GM19023 (cell line): Measurements from ENCODE around the gene FBLN2.

Source experiments
- ATAC-seq: cut with Tn5 transposase; IDR thresholded peaks from one replicate; pipeline ENCODE4 v1.9.1; 2021; ENCODE audit warnings: mild to moderate bottlenecking, moderate library complexity; ENCODE audit not compliant: unreplicated experiment

The FBLN2 gene

GRCh38 chr3:13638927-13639326 is 90.0 kb downstream of the FBLN2 start:
- ATAC-seq: no peak

DNA sequence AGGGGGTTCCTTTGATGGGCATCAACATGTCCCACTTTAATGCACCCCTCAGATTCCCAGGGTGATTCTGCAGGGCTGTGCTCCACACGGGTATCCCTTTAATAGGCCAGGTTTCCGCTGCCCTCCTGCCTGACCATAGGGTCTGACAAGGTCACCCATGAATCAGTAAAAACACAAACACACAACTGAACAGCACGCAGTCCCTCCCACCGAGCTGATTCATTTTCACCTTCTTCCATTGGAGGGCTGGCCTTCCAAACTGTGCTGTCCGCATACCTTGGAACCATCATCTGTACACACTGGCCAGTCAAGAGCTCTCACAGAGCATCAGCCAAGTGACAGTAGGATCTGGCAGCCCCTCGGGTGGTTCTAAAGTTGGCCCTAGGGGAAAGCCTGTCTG is 93.7 kb downstream of the FBLN2 start:
- no peak for ATAC-seq

- ATAC-seq: no peak
Measured at GRCh38 chr3:13644341-13645117, 95.6 kb downstream of the FBLN2 start.

GRCh38 chr3:13645801-13646637 is 97.1 kb downstream of the FBLN2 start:
- ATAC-seq: no peak

GRCh38 chr3:13647298-13648059 is 98.6 kb downstream of the FBLN2 start:
- no peak for ATAC-seq

- ATAC-seq: peak; percentile 61
Measured at GRCh38 chr3:13648060-13649001, 99.4 kb downstream of the FBLN2 start.

GRCh38 chr3:13650210-13651056 is 101.5 kb downstream of the FBLN2 start:
- ATAC-seq: no peak

GRCh38 chr3:13651057-13651400 is 102.1 kb downstream of the FBLN2 start:
- ATAC-seq: no peak

DNA sequence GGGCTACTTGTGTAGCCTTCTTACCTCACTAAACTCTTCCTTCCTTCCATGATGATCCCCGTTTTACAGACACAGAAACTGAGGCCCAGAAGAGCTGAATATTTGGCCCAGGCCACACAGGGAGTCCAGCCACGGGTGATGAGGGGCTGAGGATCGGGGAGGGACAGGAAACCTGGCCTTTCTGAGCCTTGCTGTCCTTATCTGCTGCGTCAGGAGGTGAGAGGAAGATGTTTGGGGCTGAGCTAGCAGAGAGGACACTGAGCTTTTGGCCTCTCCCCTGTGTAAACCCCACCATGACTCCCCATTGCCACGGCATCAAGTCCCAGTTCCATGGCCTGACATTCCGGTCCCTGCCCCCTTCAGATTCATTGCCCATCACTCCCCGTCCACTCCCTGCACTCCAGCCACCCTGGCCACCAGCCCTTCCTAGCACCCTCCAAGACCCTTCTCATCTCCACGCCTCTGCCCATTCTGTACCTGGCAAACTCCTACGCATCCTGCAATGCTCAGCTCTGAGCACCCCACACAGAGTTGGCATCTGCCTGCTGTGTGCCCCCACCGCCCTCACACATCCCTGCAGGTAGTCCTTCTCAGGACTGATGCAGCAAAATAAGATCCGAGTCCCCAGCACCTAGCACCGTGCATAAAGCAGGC is 103.0 kb downstream of the FBLN2 start:
- ATAC-seq: no peak

GRCh38 chr3:13652728-13653127 is 103.8 kb downstream of the FBLN2 start:
- ATAC-seq: no peak

GRCh38 chr3:13653631-13654279 is 104.8 kb downstream of the FBLN2 start:
- no peak for ATAC-seq

DNA sequence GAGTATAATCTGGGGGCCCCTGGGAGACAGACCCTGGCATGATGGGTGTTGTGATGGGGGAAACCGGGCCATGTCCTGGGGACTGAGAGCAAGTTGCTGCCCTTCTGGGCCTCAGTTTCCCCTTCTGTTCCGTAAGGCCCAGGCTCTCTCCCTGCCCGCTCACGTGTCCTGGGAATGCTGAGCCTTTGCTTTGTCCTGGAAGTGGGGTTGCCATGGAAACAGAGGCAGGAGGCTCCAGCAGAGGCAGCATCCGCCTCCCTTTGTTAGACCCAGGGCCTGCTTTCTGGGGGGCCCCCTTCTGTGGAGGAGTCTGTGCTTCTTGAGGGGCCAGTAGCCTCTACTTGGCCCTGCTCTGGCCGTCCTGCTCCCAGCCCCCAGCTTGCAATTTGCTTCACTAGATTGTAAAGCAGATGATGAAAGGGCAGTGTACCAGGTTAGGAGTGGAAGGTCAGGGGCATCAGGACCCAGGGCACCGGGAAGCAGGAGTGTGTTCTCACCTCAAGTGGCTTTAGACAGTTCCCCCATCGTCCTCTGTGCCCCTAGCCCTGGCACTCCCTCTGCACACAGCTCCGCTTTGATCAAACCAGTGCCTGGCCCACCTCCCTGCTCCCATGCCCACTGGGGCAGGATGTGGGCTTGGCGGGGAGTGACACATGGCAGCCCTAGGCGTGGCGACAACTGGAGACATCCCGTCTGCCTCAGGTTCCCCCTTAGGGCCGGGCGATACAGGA is 105.6 kb downstream of the FBLN2 start:
- no peak for ATAC-seq

DNA sequence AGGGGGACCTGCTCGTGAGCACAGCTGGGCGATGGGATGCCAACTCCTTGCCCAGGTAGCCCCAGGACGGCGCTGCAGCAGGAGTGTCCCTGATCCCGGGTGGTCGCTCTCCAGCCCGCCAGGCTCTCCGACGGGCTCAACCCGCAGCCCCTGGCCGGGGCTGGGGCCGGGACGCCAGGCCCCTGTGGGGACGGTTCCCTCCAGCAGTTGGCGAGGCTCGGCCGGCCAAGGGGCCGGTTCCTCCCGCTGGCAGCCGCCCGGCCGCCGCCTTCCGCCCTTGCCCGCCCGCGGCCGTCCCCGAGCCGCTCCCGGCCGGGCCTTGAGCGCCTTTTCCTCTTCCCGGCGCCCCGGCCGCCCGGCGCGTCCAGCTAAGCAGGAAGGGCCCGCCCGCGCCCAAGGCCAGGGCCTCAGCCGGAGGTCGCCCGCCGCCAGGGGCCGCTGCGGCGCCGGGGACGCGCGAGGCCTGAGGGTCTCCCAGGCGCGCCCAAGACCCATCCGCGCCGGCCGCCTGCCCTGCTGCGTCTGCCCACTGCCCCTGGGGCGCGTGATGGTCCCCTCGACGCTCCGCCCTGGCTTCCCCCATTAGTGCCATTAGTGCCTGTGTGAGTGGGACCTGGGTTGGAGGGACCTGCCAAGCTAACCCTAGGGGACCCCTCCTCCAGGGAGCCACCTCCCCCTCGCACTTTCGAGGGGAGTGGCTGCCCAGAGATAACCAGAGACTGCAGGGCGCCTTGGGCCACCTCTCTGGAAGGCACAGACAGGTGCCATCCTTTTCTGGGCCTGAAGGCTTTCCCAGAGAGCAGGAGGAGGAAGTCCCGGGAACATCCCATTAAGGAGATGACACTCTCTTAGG is 106.4 kb downstream of the FBLN2 start:
- ATAC-seq: no peak

GRCh38 chr3:13656584-13657301 is 107.8 kb downstream of the FBLN2 start:
- ATAC-seq: no peak

GRCh38 chr3:13657660-13658435 is 108.9 kb downstream of the FBLN2 start:
- no peak for ATAC-seq

DNA sequence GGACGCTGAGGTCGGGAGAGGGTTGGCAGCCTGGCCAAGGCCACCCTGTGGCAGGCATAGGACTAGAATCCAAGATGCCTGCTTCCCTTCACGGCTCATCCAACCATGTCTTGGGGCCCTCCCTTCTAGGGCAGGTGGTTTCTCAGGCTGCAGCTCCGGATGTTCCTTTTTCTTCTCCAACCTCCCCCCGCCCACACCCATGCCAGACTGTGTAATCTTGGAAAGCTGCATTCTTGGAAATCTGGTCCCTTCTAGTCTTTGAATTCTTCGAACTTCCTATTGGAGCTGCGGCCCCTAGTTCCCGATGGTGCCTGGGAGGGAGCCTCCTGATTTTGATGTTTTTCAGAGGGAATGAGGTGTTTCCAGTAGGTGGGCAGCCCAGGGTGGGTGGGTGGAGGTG is 109.8 kb downstream of the FBLN2 start:
- ATAC-seq: no peak
